ENCODE data around the gene ARL8A.

DNA sequence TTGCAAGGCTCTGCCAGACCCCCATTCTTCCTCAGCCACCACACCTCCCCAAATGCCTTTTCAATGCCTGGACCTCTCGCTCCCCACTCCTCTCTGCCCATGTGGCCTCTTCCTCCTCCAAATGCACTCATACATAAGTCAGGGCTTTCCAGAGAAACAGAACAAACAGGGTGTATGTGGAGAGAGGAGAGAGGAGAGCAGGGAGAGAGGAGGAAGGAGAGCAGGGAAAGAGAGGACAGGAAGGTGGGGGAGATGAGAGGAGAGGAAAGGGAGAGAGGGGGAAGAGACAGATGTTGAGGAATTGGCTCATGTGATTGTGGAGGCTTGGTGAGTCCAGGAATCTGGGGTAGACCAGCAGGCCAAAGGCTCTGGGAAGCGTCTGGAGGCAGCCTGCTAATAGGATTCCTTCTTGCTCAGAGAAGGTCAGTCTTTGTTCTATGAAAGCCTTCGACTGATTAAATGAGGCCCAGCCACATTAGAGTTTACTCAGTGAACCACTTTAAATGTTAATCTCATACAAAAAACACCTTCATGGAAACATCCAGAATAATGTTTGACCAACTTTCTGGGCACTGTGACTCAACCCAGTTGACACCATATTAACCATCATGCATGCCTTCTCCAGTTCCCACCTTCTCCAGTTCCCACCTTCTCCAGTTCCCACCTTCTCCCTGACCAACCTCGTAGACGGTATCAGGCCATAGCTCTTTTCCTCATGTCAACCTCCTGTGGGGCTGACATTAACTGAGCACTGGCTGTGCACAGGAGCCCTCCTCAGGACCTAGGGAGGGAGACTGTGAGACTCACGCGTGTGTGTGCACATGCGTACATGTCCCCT lies 37.7 kb upstream of the ARL8A start:
- TF ChIP-seq EZH2 (optimal IDR thresholded peaks at IDR 0.05; ENCODE audit: low read depth, low read length) (no peak), CTCF (IDR thresholded peaks at IDR 0.05; ENCODE audit: low read length) (no peak)
